Small intestine (tissue), 7 donors: ENCODE measurements around the gene MSRB1. TPM values are rescaled to one million over a fixed set of nuclear protein-coding genes. Genes with fewer than 3 reads are reported as not detected.

Source experiments
- DNase-seq, 2 donors: peaks; one replicate each; pipeline versions ENCODE4 v3.0.0 to v3.0.0-alpha.2; 2013
- FAIRE-seq: peaks from 2 replicates; lab custom pipeline; 2012; peaks lifted over from hg19 to GRCh38; lab: Jason Lieb, UNC
- H3K27ac ChIP-seq, 3 donors: one replicate each; pipeline ENCODE4 v1.5.1; 2013; ENCODE audit warnings: low read length in 2 of 3, mild to moderate bottlenecking in 2 of 3, control low read depth in 1 of 3, inconsistent platforms in 1 of 3, low read depth in 1 of 3, moderate library complexity in 1 of 3
- H3K27me3 ChIP-seq, 3 donors: one replicate each; pipeline ENCODE4 v1.6.1; 2013; ENCODE audit warnings: low read length in 3 of 3, inconsistent platforms in 1 of 3; ENCODE audit not compliant: control insufficient read depth in 3 of 3, insufficient read depth in 3 of 3
- H3K36me3 ChIP-seq, 3 donors: one replicate each; pipeline ENCODE4 v1.6.1; 2013; ENCODE audit warnings: low read length in 3 of 3, inconsistent platforms in 1 of 3, low read depth in 1 of 3, mild to moderate bottlenecking in 1 of 3, moderate library complexity in 1 of 3; ENCODE audit not compliant: control insufficient read depth in 3 of 3, insufficient read depth in 2 of 3
- H3K4me1 ChIP-seq, 3 donors: one replicate each; pipeline ENCODE4 v1.6.1; 2013; ENCODE audit warnings: low read length in 2 of 3, inconsistent platforms in 1 of 3, low read depth in 1 of 3, mild to moderate bottlenecking in 1 of 3, moderate library complexity in 1 of 3; ENCODE audit not compliant: control insufficient read depth in 3 of 3, insufficient read depth in 2 of 3
- H3K4me3 ChIP-seq, 3 donors: one replicate each; pipeline ENCODE4 v1.5.1; 2013; ENCODE audit warnings: low read length in 3 of 3, control low read depth in 1 of 3, inconsistent platforms in 1 of 3, low read depth in 1 of 3, mild to moderate bottlenecking in 1 of 3, moderate library complexity in 1 of 3
- H3K9me3 ChIP-seq, 2 donors: one replicate each; pipeline ENCODE4 v1.6.1; 2013; ENCODE audit warnings: low read depth in 1 of 2, low read length in 1 of 2; ENCODE audit not compliant: control insufficient read depth in 2 of 2, insufficient read depth in 1 of 2
- WGBS, 3 donors: extraction: QIAGEN DNeasy Blood & Tissue Kit; methylation state at CpG; one replicate each; pipeline ENCODE4 v1.1.7; 2013; 5-methylcytosine and 5-hydroxymethylcytosine counted together
- polyA plus RNA-seq, 4 donors: library from polyadenylated mRNA; stranded (reverse) in 3 of 4; unstranded in 1 of 4; fragments of 200-250 nt in 3 of 4; fragments of 120-200 nt in 1 of 4; gene quantifications; one replicate each; pipeline versions ENCODE4 v1.2.1 to v1.2.3, GENCODE V29; 2013
- donor health status: healthy with polysubstance abuse.
- donor health status: control.
- donor health status: control.
- donor health status: Bipolar disorder and iron deficiency.
- donor health status: healthy.

Gene MSRB1
- polyA plus RNA-seq, 4 donors: 50.6 to 105 (median 62.0) TPM

DNA sequence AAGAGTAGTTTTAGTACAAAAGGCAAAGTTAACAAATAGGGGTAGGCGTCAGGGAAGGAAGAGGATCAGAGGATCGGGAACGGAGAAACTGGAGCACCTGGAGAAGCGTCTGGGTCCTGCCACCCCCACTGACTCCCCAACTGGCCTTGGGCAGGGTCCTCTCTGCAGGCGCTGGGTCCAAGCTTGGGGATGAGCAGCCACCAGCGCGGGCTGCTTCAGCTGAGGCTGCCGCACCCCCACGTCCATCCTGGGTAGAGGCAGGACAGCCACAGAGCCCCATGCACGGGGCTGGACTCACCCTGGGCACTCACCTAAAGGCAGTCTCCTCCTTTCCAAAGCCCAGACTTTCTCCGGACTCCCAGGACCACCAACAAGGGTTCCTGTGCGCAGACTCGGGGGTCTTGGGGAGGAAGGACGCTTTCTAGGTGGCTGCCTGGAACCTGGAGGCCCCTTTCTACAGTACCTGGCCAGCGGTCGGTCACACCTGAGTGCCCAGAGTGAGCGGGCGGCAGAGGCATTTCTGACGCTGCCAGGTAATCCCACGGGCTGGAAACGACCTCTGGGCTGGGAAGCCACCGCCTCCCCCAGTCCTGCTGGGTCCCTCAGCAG lies 25.8 kb downstream of the MSRB1 start:
- 5 to 12% (median 6%) methylated on average over 21 to 22 of the region's 22 CpGs for WGBS, 3 donors
- peaks cover 0 to 3% of the 10 kb centered on the region in 2 donors for H3K9me3 ChIP-seq
- H3K27me3 ChIP-seq: peaks cover 11 to 71% (median 29%) of the 10 kb centered on the region in 3 donors
- FAIRE-seq (no peak), DNase-seq (no peak)
- no peak overlapping the region for H3K27ac ChIP-seq
- H3K4me1 ChIP-seq: peaks cover 1 to 21% (median 3%) of the 10 kb centered on the region in 3 donors
- no peaks in the 10 kb centered on the region for H3K36me3 ChIP-seq
- H3K4me3 ChIP-seq: no peak overlapping the region

DNA sequence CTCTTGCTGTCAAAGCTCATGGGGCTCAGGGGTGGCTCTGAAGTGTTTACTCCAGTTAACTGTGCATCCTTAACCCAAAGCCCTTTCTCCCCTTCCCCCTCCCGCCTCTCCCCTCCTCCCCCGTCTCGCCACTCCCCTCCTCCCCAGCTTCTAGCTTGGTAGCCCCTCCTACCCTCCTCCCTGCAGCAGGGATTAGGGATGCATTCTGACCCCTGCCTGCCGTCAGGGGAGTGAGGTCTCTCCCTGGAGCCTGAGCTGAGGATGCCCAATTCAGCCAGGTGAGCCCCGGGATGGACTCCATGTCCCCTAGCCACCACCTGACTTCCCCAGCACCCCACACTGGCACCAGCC lies 26.4 kb downstream of the MSRB1 start:
- FAIRE-seq (no peak), DNase-seq (no peak)
- H3K27me3 ChIP-seq: peaks cover 11 to 67% (median 28%) of the 10 kb centered on the region in 3 donors
- H3K9me3 ChIP-seq: peaks cover 0 to 3% of the 10 kb centered on the region in 2 donors
- peaks cover 1 to 21% (median 3%) of the 10 kb centered on the region in 3 donors for H3K4me1 ChIP-seq
- H3K36me3 ChIP-seq: no peaks in the 10 kb centered on the region
- H3K4me3 ChIP-seq: no peak overlapping the region
- H3K27ac ChIP-seq: no peak overlapping the region
- 14 to 34% (median 29%) methylated on average over 4 to 5 of the region's 5 CpGs for WGBS, 3 donors

DNA sequence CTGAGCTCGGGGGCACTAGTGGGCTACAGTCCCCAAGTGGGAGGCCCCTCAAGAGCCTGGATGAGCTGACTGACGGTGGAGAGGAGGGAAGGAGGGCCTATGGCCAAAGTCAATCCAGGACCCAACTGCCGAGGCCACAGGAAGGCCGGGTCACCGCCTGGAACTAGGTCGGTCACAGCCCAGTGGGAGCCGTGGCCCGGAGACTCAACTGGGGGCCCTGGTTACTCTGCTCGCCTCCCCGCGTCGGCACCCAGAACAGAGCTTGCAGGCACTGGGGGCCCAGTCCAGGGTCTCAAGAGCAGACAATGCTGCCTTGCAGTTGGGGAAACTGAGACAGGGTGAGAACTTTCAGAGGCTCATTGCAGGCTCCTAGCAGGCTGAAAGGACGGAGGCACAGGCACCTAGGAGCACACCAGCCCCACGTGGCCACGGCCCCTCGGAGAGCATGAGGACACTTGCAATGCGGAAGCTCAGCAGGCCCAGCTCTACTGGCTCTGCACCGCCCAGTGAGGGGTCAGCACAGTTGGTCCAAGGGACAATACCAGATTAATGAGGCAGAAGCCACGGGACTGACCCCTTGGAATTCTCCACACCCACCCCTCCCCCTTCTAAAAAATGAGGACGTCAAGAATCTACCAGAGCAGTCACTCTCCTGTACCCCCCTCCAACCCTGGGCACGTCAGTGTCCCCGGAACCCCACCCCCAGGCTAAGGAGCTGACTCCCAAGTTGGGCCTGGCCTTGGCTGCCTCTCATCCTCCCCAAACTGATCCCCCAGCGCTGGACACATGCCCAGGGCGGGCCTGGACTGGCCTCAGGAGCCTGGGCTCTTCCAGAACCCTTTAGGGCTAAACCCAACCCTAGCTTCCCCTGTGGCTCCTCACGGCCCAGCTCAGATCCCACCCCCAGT lies 27.0 kb downstream of the MSRB1 start:
- Histone ChIP-seq H3K27ac (no peak overlapping the region), H3K9me3 (peaks cover 0 to 3% of the 10 kb centered on the region in 2 donors), H3K27me3 (peaks cover 11 to 61% (median 28%) of the 10 kb centered on the region in 3 donors), H3K4me1 (peaks cover 1 to 21% (median 3%) of the 10 kb centered on the region in 3 donors), H3K4me3 (no peak overlapping the region), H3K36me3 (no peaks in the 10 kb centered on the region)
- DNase-seq: no peak
- no peak for FAIRE-seq
- WGBS, 3 donors: 68 to 76% (median 72%) methylated on average over 24 to 25 of the region's 25 CpGs

DNA sequence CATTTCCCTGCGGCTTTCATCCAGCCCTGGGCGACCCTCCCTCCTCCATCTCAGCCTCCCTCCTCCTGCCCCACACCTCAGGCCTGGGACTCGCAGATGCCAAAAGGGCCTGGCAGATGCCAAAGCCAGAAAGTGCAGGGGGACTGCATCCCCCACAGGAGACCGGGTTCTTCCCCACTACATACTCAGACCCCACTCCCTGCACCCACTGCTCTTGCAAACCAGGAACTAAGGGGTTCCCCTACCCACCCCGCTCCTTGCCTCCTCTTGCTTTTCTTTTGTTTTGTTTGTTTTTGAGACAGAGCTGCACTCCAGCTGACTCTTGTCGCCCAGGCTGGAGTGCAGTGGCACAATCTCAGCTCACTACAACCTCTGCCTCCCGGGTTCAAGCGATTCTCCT lies 28.0 kb downstream of the MSRB1 start:
- Histone ChIP-seq H3K27me3 (peaks cover 11 to 51% (median 20%) of the 10 kb centered on the region in 3 donors), H3K36me3 (no peaks in the 10 kb centered on the region), H3K4me1 (peaks cover 1 to 24% (median 3%) of the 10 kb centered on the region in 3 donors), H3K9me3 (peaks cover 0 to 3% of the 10 kb centered on the region in 2 donors), H3K27ac (no peak overlapping the region), H3K4me3 (no peak overlapping the region)
- WGBS, 3 donors: 52 to 60% (median 57%) methylated on average over 6 to 8 of the region's 8 CpGs
- DNase-seq (no peak), FAIRE-seq (no peak)

DNA sequence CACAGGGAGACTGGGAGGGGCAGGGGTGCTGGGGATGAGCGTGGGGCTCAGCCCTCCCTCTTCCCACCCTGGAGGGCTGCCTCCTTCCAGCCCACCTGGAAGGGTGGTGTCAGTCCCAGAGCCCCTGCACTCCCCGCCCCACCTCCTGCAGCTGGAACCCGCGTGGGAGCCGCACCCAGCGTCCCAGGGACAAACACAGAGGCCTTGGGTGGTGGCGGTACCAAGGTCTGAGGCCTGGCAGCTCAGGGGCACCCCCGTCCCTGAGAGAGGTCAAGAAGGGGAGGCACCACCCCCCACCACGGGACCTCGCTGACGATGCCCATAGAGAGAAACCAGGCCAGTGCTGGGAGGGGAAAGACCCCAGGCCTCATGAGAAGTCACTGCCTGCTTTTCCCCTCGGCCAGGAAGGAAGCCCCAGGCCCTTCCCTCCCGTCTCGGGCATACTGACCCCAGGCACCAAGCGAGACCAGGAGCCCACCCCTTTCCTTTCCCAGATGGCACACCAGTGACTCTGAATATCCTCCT lies 28.9 kb downstream of the MSRB1 start:
- Histone ChIP-seq H3K27me3 (peaks cover 11 to 43% (median 20%) of the 10 kb centered on the region in 3 donors), H3K36me3 (no peaks in the 10 kb centered on the region), H3K4me3 (no peak overlapping the region), H3K9me3 (no peaks in the 10 kb centered on the region), H3K27ac (no peak overlapping the region), H3K4me1 (peaks cover 1 to 26% (median 3%) of the 10 kb centered on the region in 3 donors)
- WGBS, 3 donors: 16 to 38% (median 27%) methylated on average over 11 to 15 of the region's 15 CpGs
- FAIRE-seq (no peak), DNase-seq (no peak)

DNA sequence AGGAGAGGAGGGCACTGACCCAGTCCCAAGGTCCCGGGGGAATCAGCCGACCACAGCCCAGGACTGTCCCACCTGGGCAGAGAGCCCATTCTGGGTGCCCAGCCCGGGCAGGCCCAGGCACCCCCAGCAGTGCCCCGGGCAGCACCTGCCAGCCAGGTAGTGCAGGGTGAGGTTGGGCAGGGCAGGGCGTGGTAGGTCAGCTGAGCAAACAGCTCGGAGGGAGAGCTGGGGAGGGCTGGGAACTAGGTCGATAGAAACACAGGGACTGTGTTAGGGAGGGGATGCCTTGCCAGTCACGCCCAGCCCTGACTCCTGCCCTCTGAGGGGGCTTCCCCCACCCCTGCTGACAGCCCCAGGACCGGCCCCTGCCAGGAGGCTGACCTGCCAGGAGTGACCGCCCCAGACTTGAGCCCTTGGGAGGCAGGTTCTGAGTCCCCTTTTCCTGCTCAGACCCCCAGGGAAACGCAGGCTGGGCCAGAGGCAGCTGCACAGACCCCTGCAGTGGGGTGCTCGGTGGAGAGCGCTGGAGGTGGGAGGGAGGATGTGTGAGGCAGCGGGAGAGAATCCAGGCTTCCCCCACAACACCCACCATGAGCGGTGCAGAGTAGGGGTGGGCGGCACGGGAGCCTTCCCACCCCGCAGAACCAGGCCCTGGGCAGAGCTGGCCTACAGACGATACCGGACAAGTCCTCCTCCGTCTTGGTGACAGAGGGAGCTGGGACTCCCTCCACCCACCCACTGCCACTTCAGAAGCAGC lies 29.5 kb downstream of the MSRB1 start:
- FAIRE-seq: no peak
- 22 to 38% (median 27%) methylated on average over 17 to 21 of the region's 21 CpGs for WGBS, 3 donors

DNA sequence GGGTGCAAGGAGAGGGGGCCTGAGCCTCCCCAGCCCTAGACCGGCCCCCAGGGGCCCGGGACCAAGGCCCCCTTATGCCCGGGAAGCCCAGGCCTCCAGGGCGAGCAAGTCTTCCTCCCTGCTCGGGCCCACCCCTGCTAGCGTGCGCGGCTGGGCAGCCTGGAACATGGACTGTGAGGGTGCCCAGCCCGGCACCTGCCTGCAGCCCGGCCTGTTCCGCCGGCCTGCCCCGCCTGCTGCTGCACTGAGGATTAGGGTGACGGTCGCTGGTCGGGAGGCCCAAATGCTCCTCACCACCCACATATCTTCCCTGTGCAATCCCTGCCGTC lies 30.8 kb downstream of the MSRB1 start:
- H3K4me1 ChIP-seq: peaks cover 1 to 26% (median 3%) of the 10 kb centered on the region in 3 donors
- no peaks in the 10 kb centered on the region for H3K36me3 ChIP-seq
- WGBS, 3 donors: 35 to 71% (median 37%) methylated on average over 13 to 17 of the region's 17 CpGs
- peaks cover 3 to 27% (median 10%) of the 10 kb centered on the region in 3 donors for H3K27me3 ChIP-seq
- DNase-seq: no peak
- H3K9me3 ChIP-seq: no peaks in the 10 kb centered on the region
- H3K4me3 ChIP-seq: no peak overlapping the region
- H3K27ac ChIP-seq: no peak overlapping the region
- FAIRE-seq: no peak

More for the DNA sequence above, 29.5 kb downstream of the MSRB1 start:
- H3K9me3 ChIP-seq: no peaks in the 10 kb centered on the region
- H3K4me3 ChIP-seq: no peak overlapping the region
- peaks cover 11 to 36% (median 16%) of the 10 kb centered on the region in 3 donors for H3K27me3 ChIP-seq
- peaks cover 1 to 26% (median 3%) of the 10 kb centered on the region in 3 donors for H3K4me1 ChIP-seq
- peak; percentile 89 to 93 for DNase-seq
- H3K27ac ChIP-seq: peak overlapping the region in 1 of 3 donors; percentile 14
- no peaks in the 10 kb centered on the region for H3K36me3 ChIP-seq
